KMS-11 (cell line): Measurements from ENCODE around the gene RHBDD1.

Experiments
- H2AFZ ChIP-seq: fragments of 200-600 bp; sonication (generic); 2 replicates; pipeline ENCODE4 v1.6.1; 2016; ENCODE audit warnings: antibody characterized with exemption, mixed run types, low read depth
- H3K27ac ChIP-seq: fragments of 200-600 bp; sonication (generic); 2 replicates; pipeline ENCODE4 v1.6.1; 2016; ENCODE audit warnings: mild to moderate bottlenecking, mixed run types
- H3K27me3 ChIP-seq: fragments of 200-600 bp; sonication (generic); 2 replicates; pipeline ENCODE4 v1.6.1; 2017; ENCODE audit warnings: mild to moderate bottlenecking, low read depth, mixed run types, moderate library complexity; ENCODE audit not compliant: insufficient read depth
- H3K36me3 ChIP-seq: fragments of 200-600 bp; sonication (generic); 2 replicates; pipeline ENCODE4 v1.6.1; 2017; ENCODE audit warnings: mild to moderate bottlenecking, mixed run types; ENCODE audit not compliant: insufficient read depth
- H3K4me1 ChIP-seq: fragments of 200-600 bp; sonication (generic); 2 replicates; pipeline ENCODE4 v1.6.1; 2016; ENCODE audit warnings: mild to moderate bottlenecking, low read depth, mixed run types; ENCODE audit not compliant: poor library complexity, severe bottlenecking
- H3K4me2 ChIP-seq: fragments of 200-600 bp; sonication (generic); 2 replicates; pipeline ENCODE4 v1.7.0; 2016; ENCODE audit warnings: mild to moderate bottlenecking, mixed run types
- H3K4me3 ChIP-seq: fragments of 200-600 bp; sonication (generic); IDR thresholded peaks from 2 replicates; pipeline ENCODE4 v1.6.1; 2017; ENCODE audit warnings: low read depth, low read length, mixed read lengths; ENCODE audit not compliant: insufficient read depth
- H3K79me2 ChIP-seq: fragments of 200-600 bp; sonication (generic); 2 replicates; pipeline ENCODE4 v1.6.1; 2016; ENCODE audit warnings: low read depth, mixed run types; ENCODE audit not compliant: insufficient read depth
- H3K9ac ChIP-seq: fragments of 200-600 bp; sonication (generic); 2 replicates; pipeline ENCODE4 v1.6.1; 2016; ENCODE audit warnings: mild to moderate bottlenecking, mixed run types
- H4K20me1 ChIP-seq: fragments of 200-600 bp; sonication (generic); 2 replicates; pipeline ENCODE4 v1.6.1; 2016; ENCODE audit warnings: mild to moderate bottlenecking, mixed run types; ENCODE audit not compliant: insufficient read depth
- CTCF ChIP-seq: fragments of 200-600 bp; sonication (generic); conservative IDR thresholded peaks from 2 replicates; pipeline ENCODE4 v1.6.1; 2017; ENCODE audit warnings: low read depth, mild to moderate bottlenecking, antibody characterized with exemption, low read length, moderate library complexity, mixed read lengths

The RHBDD1 gene

DNA sequence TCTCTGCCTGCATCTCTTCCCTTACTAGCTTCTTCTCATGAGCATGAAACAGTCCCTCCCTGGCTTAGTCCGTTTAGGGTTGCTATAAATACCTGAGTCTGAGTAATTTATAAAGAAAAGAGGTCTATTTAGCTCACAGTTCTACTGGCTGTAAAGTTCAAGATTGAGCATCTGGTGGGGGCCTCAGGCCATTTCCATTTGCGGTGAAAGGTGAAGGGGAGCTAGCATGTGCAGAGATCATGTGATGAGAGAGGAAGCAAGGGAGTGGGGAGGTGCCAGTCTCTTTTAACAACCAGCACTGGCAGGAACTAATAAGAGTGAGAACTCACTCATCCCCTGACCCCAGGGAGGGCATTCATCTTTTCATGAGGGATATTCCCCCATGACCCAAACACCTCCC is 26.8 kb downstream of the RHBDD1 start:
- no peak overlapping the region for H3K27ac ChIP-seq
- no peaks in the 10 kb centered on the region for H4K20me1 ChIP-seq
- H3K9ac ChIP-seq = no peak overlapping the region
- TF ChIP-seq CTCF = no peak
- H3K36me3 ChIP-seq = no peaks in the 10 kb centered on the region
- H3K4me2 ChIP-seq = no peak overlapping the region
- H2AFZ ChIP-seq = no peak overlapping the region
- peaks cover 3% of the 10 kb centered on the region for H3K4me1 ChIP-seq
- no peak overlapping the region for H3K4me3 ChIP-seq
- no peaks in the 10 kb centered on the region for H3K27me3 ChIP-seq
- no peaks in the 10 kb centered on the region for H3K79me2 ChIP-seq

DNA sequence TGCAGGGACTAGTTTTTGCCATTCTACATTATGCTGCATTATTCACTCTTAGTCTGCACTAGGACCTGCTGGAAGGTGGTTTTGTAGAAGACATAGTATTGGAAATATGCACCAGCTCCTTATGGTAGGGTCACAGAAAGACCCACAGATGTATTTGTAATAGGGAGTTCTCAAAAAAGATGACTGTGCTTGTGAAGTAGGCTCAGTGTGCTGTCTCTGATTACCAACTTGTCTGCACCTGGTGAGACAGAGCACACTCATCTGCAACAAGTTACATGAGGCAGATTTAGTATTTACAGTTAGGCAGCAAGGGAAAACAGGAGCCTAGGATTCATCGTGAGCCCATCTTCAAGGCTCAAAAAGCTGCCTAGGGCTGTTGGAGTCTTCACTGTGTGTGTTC is 29.4 kb downstream of the RHBDD1 start:
- H3K4me1 ChIP-seq = peaks cover 3% of the 10 kb centered on the region
- no peak overlapping the region for H3K4me2 ChIP-seq
- no peaks in the 10 kb centered on the region for H4K20me1 ChIP-seq
- no peak overlapping the region for H3K27ac ChIP-seq
- H3K27me3 ChIP-seq = no peaks in the 10 kb centered on the region
- H3K9ac ChIP-seq = no peak overlapping the region
- H3K36me3 ChIP-seq = no peaks in the 10 kb centered on the region
- no peak overlapping the region for H2AFZ ChIP-seq
- no peak overlapping the region for H3K4me3 ChIP-seq
- no peaks in the 10 kb centered on the region for H3K79me2 ChIP-seq
- no peak for TF ChIP-seq CTCF

DNA sequence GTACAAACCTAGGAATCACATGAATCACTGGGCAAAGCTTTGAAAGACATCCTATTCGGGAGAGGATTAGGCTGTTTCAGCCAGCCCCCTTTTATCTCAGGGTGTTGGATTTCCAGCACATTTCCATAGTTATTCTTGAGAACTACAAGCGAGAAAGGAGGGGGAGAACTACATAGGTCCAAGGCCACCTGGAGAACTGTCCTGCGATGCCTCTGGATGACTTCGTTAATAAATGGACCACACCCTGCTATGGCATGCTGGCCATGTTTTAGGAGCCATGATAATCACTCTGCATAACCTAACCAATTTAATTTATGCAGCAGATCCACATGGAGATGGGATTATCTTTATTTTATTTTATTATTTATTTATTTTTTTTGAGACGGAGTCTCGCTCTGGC is 29.9 kb downstream of the RHBDD1 start:
- H3K79me2 ChIP-seq = no peaks in the 10 kb centered on the region
- no peaks in the 10 kb centered on the region for H4K20me1 ChIP-seq
- H3K4me1 ChIP-seq = peaks cover 3% of the 10 kb centered on the region
- H3K36me3 ChIP-seq = no peaks in the 10 kb centered on the region
- no peak overlapping the region for H3K4me2 ChIP-seq
- no peaks in the 10 kb centered on the region for H3K27me3 ChIP-seq
- no peak overlapping the region for H3K27ac ChIP-seq
- TF ChIP-seq CTCF = no peak
- no peak overlapping the region for H3K4me3 ChIP-seq
- H2AFZ ChIP-seq = no peak overlapping the region
- H3K9ac ChIP-seq = no peak overlapping the region

DNA sequence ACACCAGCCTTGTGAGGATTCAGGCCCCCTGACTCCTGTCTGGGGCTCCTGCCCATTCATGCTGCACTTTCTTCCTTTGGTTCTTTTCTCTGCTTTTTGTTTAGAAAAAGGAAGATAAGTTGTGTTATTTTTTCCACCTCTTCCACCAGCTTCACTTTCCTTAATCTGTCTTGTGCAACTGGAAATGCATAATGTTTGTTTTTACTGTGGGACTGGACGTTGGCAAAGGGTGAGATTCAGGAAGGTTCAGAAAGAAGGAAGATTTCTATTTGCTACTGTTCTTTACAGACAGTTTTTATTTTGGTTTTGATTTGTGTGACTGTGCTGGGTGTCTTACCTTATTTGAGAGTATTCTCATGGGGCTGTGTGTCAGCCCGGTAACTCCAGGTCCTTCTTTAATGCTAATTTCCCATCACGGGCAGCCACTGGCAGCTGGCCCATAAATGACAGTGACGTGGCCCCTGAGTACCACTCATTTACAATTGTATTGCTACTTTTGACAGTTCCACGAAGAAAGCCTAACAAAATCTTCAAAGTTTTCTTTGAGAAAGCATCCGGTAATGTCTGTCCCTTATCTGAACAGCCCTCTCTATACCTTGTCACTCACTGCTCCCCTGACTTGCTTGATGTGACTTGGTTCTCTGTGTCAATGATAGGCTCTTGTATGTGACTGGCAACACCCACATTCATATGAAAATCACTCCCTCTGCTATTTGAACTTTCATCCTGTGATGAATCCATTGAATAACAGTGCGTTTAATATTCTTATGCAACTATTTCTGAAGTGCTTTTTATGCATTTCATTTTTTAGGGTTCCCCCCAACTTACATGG is 32.7 kb downstream of the RHBDD1 start:
- no peak overlapping the region for H3K4me2 ChIP-seq
- no peak overlapping the region for H3K9ac ChIP-seq
- no peaks in the 10 kb centered on the region for H4K20me1 ChIP-seq
- H3K27ac ChIP-seq = no peak overlapping the region
- no peak for TF ChIP-seq CTCF
- H3K27me3 ChIP-seq = no peaks in the 10 kb centered on the region
- H3K4me3 ChIP-seq = no peak overlapping the region
- no peaks in the 10 kb centered on the region for H3K79me2 ChIP-seq
- H2AFZ ChIP-seq = no peak overlapping the region
- H3K36me3 ChIP-seq = no peaks in the 10 kb centered on the region
- H3K4me1 ChIP-seq = peaks cover 22% of the 10 kb centered on the region
